Measurements from ENCODE around the gene RIMBP2.
A peak's percentile ranks its signal among the peaks of the same experiment; 100 is the strongest.

Gene RIMBP2

GRCh38 chr12:130568501-130568900 lies 147.6 kb downstream of the RIMBP2 start:
- Histone ChIP-seq H3K4me1 (peaks cover 61% of the 10 kb centered on the region), H3K27ac (no peak overlapping the region), H3K4me2 (peak overlapping the region; percentile 58), H3K27me3 (no peaks in the 10 kb centered on the region; the same call in none of the 2 replicates), H4K20me1 (peaks cover 18% of the 10 kb centered on the region; the same call in 1 of the 2 replicates), H3K9me3 (peaks cover 26% of the 10 kb centered on the region), H3K36me3 (no peaks in the 10 kb centered on the region), H3K4me3 (no peak overlapping the region), H3K9ac (no peak overlapping the region)
- TF ChIP-seq Cebpa-rat (IDR thresholded peaks at IDR 0.05) = no peak

GRCh38 chr12:130568041-130568440 lies 148.1 kb downstream of the RIMBP2 start:
- TF ChIP-seq Cebpa-rat (IDR thresholded peaks at IDR 0.05) = no peak
- H3K27ac ChIP-seq = no peak overlapping the region
- no peak overlapping the region for H3K9ac ChIP-seq
- peaks cover 17% of the 10 kb centered on the region; the same call in 1 of the 2 replicates for H4K20me1 ChIP-seq
- no peak overlapping the region for H3K4me3 ChIP-seq
- peak overlapping the region; percentile 58 for H3K4me2 ChIP-seq
- H3K4me1 ChIP-seq = peaks cover 56% of the 10 kb centered on the region
- H3K27me3 ChIP-seq = no peaks in the 10 kb centered on the region; the same call in none of the 2 replicates
- no peaks in the 10 kb centered on the region for H3K36me3 ChIP-seq
- H3K9me3 ChIP-seq = peaks cover 26% of the 10 kb centered on the region

- no peak overlapping the region for H3K4me3 ChIP-seq
- no peak overlapping the region for H3K9ac ChIP-seq
- no peaks in the 10 kb centered on the region; the same call in none of the 2 replicates for H3K27me3 ChIP-seq
- peaks cover 42% of the 10 kb centered on the region for H3K4me1 ChIP-seq
- H4K20me1 ChIP-seq = peaks cover 8% of the 10 kb centered on the region; the same call in 1 of the 2 replicates
- no peak overlapping the region for H3K27ac ChIP-seq
- no peak for TF ChIP-seq Cebpa-rat (IDR thresholded peaks at IDR 0.05)
- no peak overlapping the region for H3K4me2 ChIP-seq
- peaks cover 26% of the 10 kb centered on the region for H3K9me3 ChIP-seq
- H3K36me3 ChIP-seq = no peaks in the 10 kb centered on the region
Measured at GRCh38 chr12:130566446-130567155, 149.5 kb downstream of the RIMBP2 start.

GRCh38 chr12:130565189-130565588 lies 150.9 kb downstream of the RIMBP2 start:
- H3K27ac ChIP-seq = no peak overlapping the region
- peaks cover 8% of the 10 kb centered on the region; the same call in 1 of the 2 replicates for H4K20me1 ChIP-seq
- no peak overlapping the region for H3K9ac ChIP-seq
- peaks cover 28% of the 10 kb centered on the region for H3K4me1 ChIP-seq
- H3K36me3 ChIP-seq = no peaks in the 10 kb centered on the region
- TF ChIP-seq Cebpa-rat (IDR thresholded peaks at IDR 0.05) = no peak
- no peaks in the 10 kb centered on the region; the same call in none of the 2 replicates for H3K27me3 ChIP-seq
- no peak overlapping the region for H3K4me3 ChIP-seq
- no peak overlapping the region for H3K4me2 ChIP-seq
- peaks cover 26% of the 10 kb centered on the region for H3K9me3 ChIP-seq

- H3K4me2 ChIP-seq = no peak overlapping the region
- TF ChIP-seq Cebpa-rat (IDR thresholded peaks at IDR 0.05) = no peak
- no peak overlapping the region for H3K27ac ChIP-seq
- no peak overlapping the region for H3K9ac ChIP-seq
- no peaks in the 10 kb centered on the region for H3K36me3 ChIP-seq
- no peaks in the 10 kb centered on the region; the same call in 1 of the 2 replicates for H3K27me3 ChIP-seq
- peaks cover 1% of the 10 kb centered on the region; the same call in 1 of the 2 replicates for H4K20me1 ChIP-seq
- peaks cover 10% of the 10 kb centered on the region for H3K4me1 ChIP-seq
- H3K4me3 ChIP-seq = no peak overlapping the region
- H3K9me3 ChIP-seq = peaks cover 26% of the 10 kb centered on the region
Measured at GRCh38 chr12:130563323-130563722, 152.8 kb downstream of the RIMBP2 start.

- Histone ChIP-seq H3K27me3 (no peaks in the 10 kb centered on the region), H4K20me1 (no peaks in the 10 kb centered on the region), H3K36me3 (no peaks in the 10 kb centered on the region), H3K4me2 (no peak overlapping the region), H3K4me1 (peaks cover 4% of the 10 kb centered on the region), H3K9ac (no peak overlapping the region), H3K9me3 (peaks cover 26% of the 10 kb centered on the region), H3K27ac (no peak overlapping the region), H3K4me3 (no peak overlapping the region)
- TF ChIP-seq Cebpa-rat (IDR thresholded peaks at IDR 0.05) = no peak
Measured at GRCh38 chr12:130562716-130563115, 153.4 kb downstream of the RIMBP2 start.

GRCh38 chr12:130560321-130560720 lies 155.8 kb downstream of the RIMBP2 start:
- no peak overlapping the region for H3K4me3 ChIP-seq
- no peak overlapping the region for H3K9ac ChIP-seq
- H3K27ac ChIP-seq = no peak overlapping the region
- no peak overlapping the region for H3K4me2 ChIP-seq
- no peaks in the 10 kb centered on the region for H3K36me3 ChIP-seq
- TF ChIP-seq Cebpa-rat (IDR thresholded peaks at IDR 0.05) = no peak
- H3K9me3 ChIP-seq = peaks cover 10% of the 10 kb centered on the region
- no peaks in the 10 kb centered on the region for H4K20me1 ChIP-seq
- H3K27me3 ChIP-seq = no peaks in the 10 kb centered on the region
- H3K4me1 ChIP-seq = no peaks in the 10 kb centered on the region

GRCh38 chr12:130559806-130560205 lies 156.3 kb downstream of the RIMBP2 start:
- Histone ChIP-seq H4K20me1 (no peaks in the 10 kb centered on the region), H3K27ac (no peak overlapping the region), H3K4me3 (no peak overlapping the region), H3K36me3 (no peaks in the 10 kb centered on the region), H3K27me3 (no peaks in the 10 kb centered on the region), H3K9ac (no peak overlapping the region), H3K9me3 (peaks cover 5% of the 10 kb centered on the region; the same call in 1 of the 2 replicates), H3K4me1 (no peaks in the 10 kb centered on the region), H3K4me2 (no peak overlapping the region)
- TF ChIP-seq Cebpa-rat (IDR thresholded peaks at IDR 0.05) = no peak

GRCh38 chr12:130557886-130558765 lies 158.0 kb downstream of the RIMBP2 start:
- H3K9me3 ChIP-seq = no peaks in the 10 kb centered on the region
- H3K27me3 ChIP-seq = no peaks in the 10 kb centered on the region
- H4K20me1 ChIP-seq = no peaks in the 10 kb centered on the region
- H3K9ac ChIP-seq = no peak overlapping the region
- H3K4me2 ChIP-seq = no peak overlapping the region
- H3K4me3 ChIP-seq = no peak overlapping the region
- no peaks in the 10 kb centered on the region for H3K4me1 ChIP-seq
- H3K27ac ChIP-seq = no peak overlapping the region
- H3K36me3 ChIP-seq = no peaks in the 10 kb centered on the region
- TF ChIP-seq Cebpa-rat (IDR thresholded peaks at IDR 0.05) = no peak

- no peak overlapping the region for H3K9ac ChIP-seq
- TF ChIP-seq Cebpa-rat (IDR thresholded peaks at IDR 0.05) = no peak
- H3K27ac ChIP-seq = no peak overlapping the region
- no peaks in the 10 kb centered on the region for H3K9me3 ChIP-seq
- H3K4me2 ChIP-seq = no peak overlapping the region
- H3K4me1 ChIP-seq = no peaks in the 10 kb centered on the region
- H3K4me3 ChIP-seq = no peak overlapping the region
- no peaks in the 10 kb centered on the region for H3K27me3 ChIP-seq
- H3K36me3 ChIP-seq = no peaks in the 10 kb centered on the region
- no peaks in the 10 kb centered on the region for H4K20me1 ChIP-seq
Measured at GRCh38 chr12:130557201-130557600, 158.9 kb downstream of the RIMBP2 start.

All from BLaER1 (cell line).